Measurements from ENCODE around the gene TDRD5. TPM values are rescaled to one million over a fixed set of nuclear protein-coding genes. Genes with fewer than 3 reads are reported as not detected.

The TDRD5 gene
- total RNA-seq, 1 donor from 2014 or later = not detected

DNA sequence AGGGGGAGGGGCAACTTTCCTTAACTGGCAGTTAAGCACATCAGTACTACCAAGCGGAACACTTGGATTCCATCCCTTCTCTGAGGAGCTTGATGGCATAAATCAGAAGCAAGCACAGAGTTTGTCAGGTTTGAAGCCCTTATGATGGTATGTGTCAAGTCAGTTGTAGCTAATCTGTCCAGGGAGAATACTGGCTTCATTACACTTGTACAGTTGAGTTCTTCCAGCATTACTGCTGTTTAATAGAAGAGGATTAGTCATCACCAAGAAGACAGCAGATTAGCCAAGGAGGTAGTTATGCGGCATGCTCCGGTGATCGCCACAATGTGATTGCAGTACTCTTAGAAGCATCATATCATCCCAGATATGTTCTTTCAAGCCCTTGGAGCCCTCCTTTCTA is 2.1 kb upstream of the TDRD5 start:
- intact Hi-C loops (cut with micrococcal nuclease) = no loop called here
- TF ChIP-seq, protein P1, sequence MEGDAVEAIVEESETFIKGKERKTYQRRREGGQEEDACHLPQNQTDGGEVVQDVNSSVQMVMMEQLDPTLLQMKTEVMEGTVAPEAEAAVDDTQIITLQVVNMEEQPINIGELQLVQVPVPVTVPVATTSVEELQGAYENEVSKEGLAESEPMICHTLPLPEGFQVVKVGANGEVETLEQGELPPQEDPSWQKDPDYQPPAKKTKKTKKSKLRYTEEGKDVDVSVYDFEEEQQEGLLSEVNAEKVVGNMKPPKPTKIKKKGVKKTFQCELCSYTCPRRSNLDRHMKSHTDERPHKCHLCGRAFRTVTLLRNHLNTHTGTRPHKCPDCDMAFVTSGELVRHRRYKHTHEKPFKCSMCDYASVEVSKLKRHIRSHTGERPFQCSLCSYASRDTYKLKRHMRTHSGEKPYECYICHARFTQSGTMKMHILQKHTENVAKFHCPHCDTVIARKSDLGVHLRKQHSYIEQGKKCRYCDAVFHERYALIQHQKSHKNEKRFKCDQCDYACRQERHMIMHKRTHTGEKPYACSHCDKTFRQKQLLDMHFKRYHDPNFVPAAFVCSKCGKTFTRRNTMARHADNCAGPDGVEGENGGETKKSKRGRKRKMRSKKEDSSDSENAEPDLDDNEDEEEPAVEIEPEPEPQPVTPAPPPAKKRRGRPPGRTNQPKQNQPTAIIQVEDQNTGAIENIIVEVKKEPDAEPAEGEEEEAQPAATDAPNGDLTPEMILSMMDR (IDR thresholded peaks at IDR 0.05) = no peak
- ChIA-PET CTCF (no interaction called here), POLR2A (no interaction called here)
- ATAC-seq (ENCODE audit: low read depth) = no peak
- Mint-ChIP-seq H3K4me3 (no peak overlapping the region), H3K9me3 (no peaks in the 10 kb centered on the region), H3K4me1 (no peaks in the 10 kb centered on the region), H3K27ac (no peak overlapping the region), H3K27me3 (peaks cover 57% of the 10 kb centered on the region), H3K36me3 (ENCODE audit: low read depth) (no peaks in the 10 kb centered on the region)
- no peak for DNase-seq

DNA sequence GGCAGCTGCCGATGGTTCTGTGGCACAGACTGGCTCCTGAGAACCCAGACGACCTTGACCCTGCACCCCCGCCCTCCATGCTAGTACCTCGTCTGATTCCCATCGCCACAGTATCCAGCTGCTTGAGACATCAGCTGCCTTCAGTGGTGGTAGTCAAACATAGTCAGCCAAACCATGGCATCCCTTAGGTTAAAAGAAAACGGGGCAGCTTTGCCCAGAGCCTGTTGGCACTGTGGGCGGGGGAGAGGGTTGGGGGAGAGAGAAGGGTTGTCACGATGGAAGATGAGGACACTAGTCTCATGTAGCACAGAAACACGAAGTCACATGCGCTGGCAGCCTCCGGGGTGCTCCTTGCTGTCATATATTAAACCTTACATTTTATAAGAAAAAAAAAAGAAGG is 961 bp upstream of the TDRD5 start:
- no peaks in the 10 kb centered on the region for H3K36me3 Mint-ChIP-seq (ENCODE audit: low read depth)
- DNase-seq (no peak), ATAC-seq (ENCODE audit: low read depth) (no peak)
- no peak overlapping the region for H3K4me3 Mint-ChIP-seq
- no peaks in the 10 kb centered on the region for H3K9me3 Mint-ChIP-seq
- no peak overlapping the region for H3K27ac Mint-ChIP-seq
- intact Hi-C loops (cut with micrococcal nuclease) = no loop called here
- CTCF ChIA-PET = no interaction called here
- H3K27me3 Mint-ChIP-seq = peaks cover 52% of the 10 kb centered on the region
- POLR2A ChIA-PET = no interaction called here
- H3K4me1 Mint-ChIP-seq = no peaks in the 10 kb centered on the region
- TF ChIP-seq, protein P1 (IDR thresholded peaks at IDR 0.05) = no peak

DNA sequence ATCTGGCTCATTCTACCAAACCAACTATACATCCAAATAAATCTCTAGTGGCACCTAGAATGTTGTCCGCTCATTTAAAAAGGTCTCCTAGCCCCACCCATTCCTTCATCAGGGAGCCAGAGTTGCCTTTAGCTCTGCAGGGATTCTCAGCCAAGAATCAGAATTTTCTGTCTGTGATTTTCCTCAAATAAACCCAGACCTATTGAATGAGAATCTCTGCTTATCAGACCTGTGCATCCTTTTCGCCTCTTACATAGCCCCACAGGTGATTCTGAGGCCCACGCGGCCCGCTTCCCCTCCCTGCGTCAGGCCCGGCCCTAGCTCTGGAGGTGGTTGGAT is 410 bp upstream of the TDRD5 start:
- ChIA-PET CTCF (no interaction called here), POLR2A (no interaction called here)
- Mint-ChIP-seq H3K27ac (no peak overlapping the region), H3K9me3 (no peaks in the 10 kb centered on the region), H3K27me3 (peaks cover 49% of the 10 kb centered on the region), H3K4me3 (no peak overlapping the region), H3K4me1 (no peaks in the 10 kb centered on the region), H3K36me3 (ENCODE audit: low read depth) (no peaks in the 10 kb centered on the region)
- ATAC-seq (ENCODE audit: low read depth) (no peak), DNase-seq (no peak)
- TF ChIP-seq, protein P1 (IDR thresholded peaks at IDR 0.05) = no peak
- intact Hi-C loops (cut with micrococcal nuclease) = no loop called here

DNA sequence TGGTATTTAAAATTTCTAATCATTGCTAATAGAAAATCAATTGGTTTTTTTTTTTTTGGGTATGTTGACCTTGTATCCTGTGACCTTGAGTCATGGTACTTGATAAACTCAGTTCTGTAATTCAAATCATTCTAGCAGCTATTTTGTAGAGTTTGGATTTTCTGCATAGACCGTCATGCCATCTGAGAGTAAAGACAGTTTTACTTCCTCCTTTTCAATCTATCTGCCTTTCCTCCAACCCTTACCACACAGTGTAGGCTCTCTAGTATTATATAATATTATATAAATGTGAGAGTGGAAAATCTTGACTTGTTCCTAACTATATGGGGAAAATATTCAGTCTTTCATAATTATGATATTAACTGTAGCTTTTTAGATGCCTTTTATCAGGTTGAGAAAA is 7.0 kb downstream of the TDRD5 start:
- no peak for DNase-seq
- H3K4me1 Mint-ChIP-seq = no peaks in the 10 kb centered on the region
- H3K27me3 Mint-ChIP-seq = peaks cover 14% of the 10 kb centered on the region
- intact Hi-C loops (cut with micrococcal nuclease) = loop anchor here (2.0 kb wide), 1 partner anchor 520 kb away; no protein-coding TSS in a partner anchor
- POLR2A ChIA-PET = no interaction called here
- peaks cover 8% of the 10 kb centered on the region for H3K9me3 Mint-ChIP-seq
- TF ChIP-seq, protein P1 (IDR thresholded peaks at IDR 0.05) = no peak
- CTCF ChIA-PET = interaction anchor here (0.8 kb wide), 1 partner anchor 1298 kb away, joined by 3 read pairs; no protein-coding TSS in a partner anchor
- H3K4me3 Mint-ChIP-seq = no peak overlapping the region
- H3K36me3 Mint-ChIP-seq (ENCODE audit: low read depth) = no peaks in the 10 kb centered on the region
- H3K27ac Mint-ChIP-seq = no peak overlapping the region
- no peak for ATAC-seq (ENCODE audit: low read depth)

DNA sequence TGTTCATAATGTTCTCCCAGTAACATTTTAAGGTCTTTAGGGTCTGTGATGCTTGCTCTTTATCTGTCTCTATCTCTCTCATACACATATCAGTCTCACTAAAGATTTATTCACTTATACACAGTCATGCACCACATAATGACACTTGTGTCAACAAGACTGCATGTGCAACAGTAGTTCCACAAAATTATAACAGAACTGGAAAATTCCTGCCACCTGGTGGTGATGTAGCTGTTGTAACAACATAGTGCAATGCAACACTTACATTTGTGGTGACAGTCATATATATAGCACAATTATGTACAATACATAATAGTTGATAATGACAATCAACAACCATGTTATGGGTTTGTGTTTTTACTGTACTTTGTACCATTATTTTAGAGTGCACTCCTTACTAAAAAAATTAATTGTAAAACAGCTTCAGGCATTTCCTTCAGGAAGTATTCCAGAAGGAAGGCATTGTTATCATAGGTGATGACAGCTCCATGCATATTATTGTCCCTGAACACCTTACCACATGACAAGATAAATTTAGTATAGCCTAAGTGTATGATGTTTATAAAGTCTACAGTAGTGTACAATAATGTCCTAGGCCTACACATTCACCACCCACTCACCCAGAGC is 8.1 kb downstream of the TDRD5 start:
- POLR2A ChIA-PET = no interaction called here
- no peak overlapping the region for H3K4me3 Mint-ChIP-seq
- no peaks in the 10 kb centered on the region for H3K4me1 Mint-ChIP-seq
- DNase-seq = no peak
- no peaks in the 10 kb centered on the region for H3K36me3 Mint-ChIP-seq (ENCODE audit: low read depth)
- TF ChIP-seq, protein P1 (IDR thresholded peaks at IDR 0.05) = no peak
- peaks cover 10% of the 10 kb centered on the region for H3K9me3 Mint-ChIP-seq
- H3K27ac Mint-ChIP-seq = no peak overlapping the region
- H3K27me3 Mint-ChIP-seq = peaks cover 11% of the 10 kb centered on the region
- CTCF ChIA-PET = interaction anchor here (0.8 to 1.3 kb wide), 2 partner anchors 479 to 1299 kb away, joined by 3 to 4 read pairs; no protein-coding TSS in a partner anchor
- intact Hi-C loops (cut with micrococcal nuclease) = loop anchor here (2.0 to 5.0 kb wide), 2 partner anchors 213 to 521 kb away; no protein-coding TSS in a partner anchor
- ATAC-seq (ENCODE audit: low read depth) = no peak

All from activated B cell treated with CpG ODN at 0.5 μM for 24 hours (primary cell).